HepG2 (cell line): ENCODE results near the gene ABTB2. TPM values are rescaled to one million over a fixed set of nuclear protein-coding genes. Genes with fewer than 3 reads are reported as not detected.

ENCODE experiments used
- ATAC-seq: fragments of 200-7000 bp; cut with Tn5 transposase; 3 replicates; pipeline ENCODE4 v1.9.1; 2020; ENCODE audit warnings: mild to moderate bottlenecking, moderate library complexity
- BruUV-seq: library from RNA; stranded (reverse); fragments of 400-500 nt; replicated peaks from 2 replicates; lab custom pipeline; 2021; lab: Mats Ljungman, UMichigan
- CTCF ChIA-PET: fragments of 300-600 bp; formaldehyde crosslinking; extraction: SDS; loops from one replicate; lab custom pipeline; 2021; ENCODE audit warnings: low total read pairs, inconsistent platforms, low intra/inter-chr PET ratio; lab: Yijun Ruan, JAX
- POLR2A ChIA-PET: fragments of 350-600 bp; sonication (Branson Sonifier 250); formaldehyde crosslinking; loops from one replicate; lab custom pipeline; 2020; ENCODE audit warnings: antibody characterized with exemption, inconsistent platforms; lab: Yijun Ruan, JAX
- DNase-seq: peaks from one replicate; pipeline ENCODE4 v3.0.0-alpha.2; 2015; ENCODE audit warnings: low spot score
- FAIRE-seq: peaks from 3 replicates; lab custom pipeline; 2011; peaks lifted over from hg19 to GRCh38; lab: Jason Lieb, UNC
- H2AFZ ChIP-seq: one replicate; pipeline ENCODE4 v1.6.1; 2011; ENCODE audit warnings: low read length, inconsistent platforms
- H3K27ac ChIP-seq: fragments of 300-600 bp; 3 replicates; pipeline ENCODE4 v1.8.0; 2011; ENCODE audit warnings: mixed run types, mild to moderate bottlenecking, mixed read lengths, low read length, inconsistent platforms; ENCODE audit not compliant: insufficient read depth; ENCODE audit errors: extremely low read length
- H3K27me3 ChIP-seq, 2 experiments: fragments of 200-600 bp in 1 of 2; 2 replicates in 1 of 2; 3 replicates in 1 of 2; pipeline versions ENCODE4 v1.6.0 to v1.8.0; 2011; ENCODE audit warnings: low read length in 2 of 2, mild to moderate bottlenecking in 2 of 2, moderate library complexity in 2 of 2, inconsistent platforms in 1 of 2; ENCODE audit not compliant: insufficient read depth in 2 of 2, control insufficient read depth in 1 of 2
- H3K36me3 ChIP-seq, 2 experiments: fragments of 200-600 bp in 1 of 2; replicated peaks in 1 of 2; 2 replicates in 1 of 2; 3 replicates in 1 of 2; pipeline versions ENCODE4 v1.5.1 to v1.8.0; 2011; ENCODE audit warnings: low read length in 2 of 2, inconsistent platforms in 1 of 2; ENCODE audit not compliant: insufficient read depth in 2 of 2, control insufficient read depth in 1 of 2
- H3K4me1 ChIP-seq: 2 replicates; pipeline ENCODE4 v1.5.1; 2012; ENCODE audit warnings: low read length, inconsistent platforms; ENCODE audit not compliant: insufficient read depth
- H3K4me2 ChIP-seq: 2 replicates; pipeline ENCODE4 v1.6.0; 2011; ENCODE audit warnings: low read depth, low read length, inconsistent platforms
- H3K4me3 ChIP-seq, 3 experiments: fragments of 200-600 bp in 1 of 3; sonication (generic), shearing (Covaris generic) in 1 of 3; replicated peaks in 1 of 3; 2 replicates each; pipeline ENCODE4 v1.5.1; 2011 to 2016; ENCODE audit warnings: low read length in 3 of 3, inconsistent platforms in 2 of 3, low read depth in 2 of 3, mild to moderate bottlenecking in 2 of 3, control low read depth in 1 of 3, mixed read lengths in 1 of 3; ENCODE audit not compliant: insufficient read depth in 1 of 3
- H3K79me2 ChIP-seq: one replicate; pipeline ENCODE4 v1.6.1; 2011; ENCODE audit warnings: low read length, inconsistent platforms; ENCODE audit not compliant: insufficient read depth
- H3K9ac ChIP-seq: 2 replicates; pipeline ENCODE4 v1.6.0; 2011; ENCODE audit warnings: mild to moderate bottlenecking, low read depth, low read length, inconsistent platforms; ENCODE audit not compliant: insufficient read depth
- H3K9me3 ChIP-seq: 2 replicates; pipeline ENCODE4 v1.5.1; 2012; ENCODE audit warnings: mild to moderate bottlenecking, low read length
- H4K20me1 ChIP-seq: 2 replicates; pipeline ENCODE4 v1.6.0; 2011; ENCODE audit warnings: inconsistent platforms, mild to moderate bottlenecking, low read length, moderate library complexity; ENCODE audit not compliant: insufficient read depth
- ARID5B ChIP-seq: IDR thresholded peaks from 2 replicates; pipeline ENCODE4 v1.4.0; 2020; ENCODE audit warnings: mild to moderate bottlenecking, missing genetic modification reagents
- FOXO4 ChIP-seq: sonication (generic); formaldehyde crosslinking; conservative IDR thresholded peaks from 2 replicates; pipeline ENCODE4 v1.8.1; 2023; ENCODE audit warnings: missing genetic modification reagents
- HMG20B ChIP-seq: conservative IDR thresholded peaks from 2 replicates; pipeline ENCODE4 v1.6.1; 2016; ENCODE audit warnings: missing genetic modification reagents, missing compliant biosample characterization
- TBX3 ChIP-seq: fragments of 450-650 bp; IDR thresholded peaks from 2 replicates; pipeline ENCODE4 v1.6.1; 2017; ENCODE audit warnings: antibody characterized with exemption, mild to moderate bottlenecking, inconsistent platforms, borderline replicate concordance
- TFAP4 ChIP-seq: sonication (generic); IDR thresholded peaks from 2 replicates; pipeline ENCODE4 v1.6.1; 2016; ENCODE audit warnings: low read depth, borderline replicate concordance
- ZFP91 ChIP-seq: sonication (generic); formaldehyde crosslinking; IDR thresholded peaks from 2 replicates; pipeline ENCODE4 v1.9.0; 2022; ENCODE audit warnings: missing genetic modification reagents, mild to moderate bottlenecking, borderline replicate concordance
- ZFX ChIP-seq: sonication (generic); formaldehyde crosslinking; IDR thresholded peaks from 2 replicates; pipeline ENCODE4 v1.4.0; 2020; ENCODE audit warnings: mild to moderate bottlenecking, low read depth, missing genetic modification reagents, moderate library complexity
- ZMAT5 ChIP-seq: sonication (generic); formaldehyde crosslinking; IDR thresholded peaks from 2 replicates; pipeline ENCODE4 v1.5.0; 2020; ENCODE audit warnings: mild to moderate bottlenecking, low read depth, missing genetic modification reagents, borderline replicate concordance
- ZNF280B ChIP-seq: sonication (generic); formaldehyde crosslinking; IDR thresholded peaks from 2 replicates; pipeline ENCODE4 v1.5.0; 2020; ENCODE audit warnings: missing genetic modification reagents, mild to moderate bottlenecking, borderline replicate concordance
- ZNF644 ChIP-seq: IDR thresholded peaks from 2 replicates; pipeline ENCODE4 v1.6.1; 2016; ENCODE audit warnings: low read depth
- ZNF678 ChIP-seq: sonication (generic); formaldehyde crosslinking; IDR thresholded peaks from 2 replicates; pipeline ENCODE4 v1.4.0; 2020; ENCODE audit warnings: mild to moderate bottlenecking, missing genetic modification reagents
- ZSCAN21 ChIP-seq: sonication (generic); formaldehyde crosslinking; IDR thresholded peaks from 2 replicates; pipeline ENCODE4 v1.8.0; 2022; ENCODE audit warnings: mild to moderate bottlenecking, missing genetic modification reagents, moderate library complexity, borderline replicate concordance
- WGBS: methylation state at CpG from one replicate; pipeline ENCODE4 v1.1.6; 2017; ENCODE audit warnings: low lambda C conversion rate; 5-methylcytosine and 5-hydroxymethylcytosine counted together
- in situ Hi-C: cut with HindIII; loops from 2 replicates; pipeline ENCODE4 v1.10.0; 2017; ENCODE audit warnings: low pct_unique_long_range_greater_than_20kb; ENCODE audit not compliant: extremely low pct_ligation_motif_present
- intact Hi-C: fragments of 100-400 bp; cut with micrococcal nuclease; formaldehyde crosslinking; loops from one replicate; pipeline ENCODE4 v1.10.0; 2022; ENCODE audit not compliant: unreplicated experiment
- polyA plus RNA-seq, 8 experiments: library from polyadenylated mRNA; depleted of rRNA in 3 of 8; stranded (reverse) in 7 of 8; unstranded in 1 of 8; fragments of >200 nt; fragmentation: Illumina TruSeq in 4 of 8; extraction: Trizol in 4 of 8; gene quantifications; 2 replicates each; pipeline versions ENCODE4 v1.2.1 to v1.2.3, GENCODE V29; 2011 to 2016; ENCODE audit warnings: low read depth in 4 of 8, missing spikeins in 1 of 8, mixed read lengths in 1 of 8; ENCODE audit not compliant: insufficient read depth in 1 of 8
- total RNA-seq, 5 experiments: library from RNA; depleted of rRNA; stranded (reverse); fragments of >200 nt; fragmentation: Illumina TruSeq; extraction: Trizol; gene quantifications; 2 replicates each; pipeline ENCODE4 v1.2.3, GENCODE V29; 2016; ENCODE audit warnings: low read depth in 1 of 5

Gene ABTB2
- total and polyA plus RNA-seq, 2 of the 13 experiments (the other 11 are each of a cell fraction or from before 2014, with no cell fraction given), result 5.1 to 15.4 TPM

- no peak for FAIRE-seq
- Histone ChIP-seq H3K9ac (peak overlapping the region; percentile 57), H3K9me3 (no peaks in the 10 kb centered on the region), H4K20me1 (no peaks in the 10 kb centered on the region), H3K36me3 (no peaks in the 10 kb centered on the region), H3K4me1 (peaks cover 55% of the 10 kb centered on the region), H2AFZ (peak overlapping the region; percentile 49), H3K4me3 (peak overlapping the region; percentile 6 to 58 (median 55); a peak in 5 of 6 replicates), H3K79me2 (no peaks in the 10 kb centered on the region), H3K4me2 (peak overlapping the region; percentile 86), H3K27ac (peak overlapping the region; percentile 71), H3K27me3 (no peaks in the 10 kb centered on the region)
- DNase-seq, result peak; percentile 89
- BruUV-seq, result no TSS peak
- ChIA-PET POLR2A (interaction anchor here (1.2 to 2.1 kb wide), 6 partner anchors 69 to 132 kb away, joined by 5 to 6 read pairs (median 6); no protein-coding TSS in a partner anchor), CTCF (no interaction called here)
- intact Hi-C loops, result loop anchor here (1.0 kb wide), 1 partner anchor 129 kb away; no protein-coding TSS in a partner anchor
- ATAC-seq, result peak; percentile 84
- 0% methylated on average over 3 of the region's 3 CpGs for WGBS
- in situ Hi-C loops, result loop anchor here (5.0 to 25.0 kb wide), 5 partner anchors 128 to 1023 kb away; no protein-coding TSS in a partner anchor
- TF ChIP-seq ZNF280B (CRISPR knock-in tag) (no peak), ZSCAN21 (CRISPR knock-in tag) (no peak), TFAP4 (0 out of 2 replicates have a peak, but pooled peaks have one; percentile 1), ZMAT5 (CRISPR knock-in tag) (no peak), ARID5B (CRISPR knock-in tag) (peak; percentile 84), HMG20B (CRISPR knock-in tag) (peak; percentile 58; the same call in 1 of the 2 replicates), ZFX (CRISPR knock-in tag) (no peak), FOXO4 (CRISPR knock-in tag) (no peak), ZNF644 (0 out of 2 replicates have a peak, but pooled peaks have one; percentile 10), ZNF678 (CRISPR knock-in tag) (no peak), TBX3 (no peak), ZFP91 (CRISPR knock-in tag) (no peak)
Observed at GRCh38 chr11:34364102-34364501, 6.3 kb upstream of the ABTB2 start.
